Cardiac septum (tissue), 1 donor: ENCODE data around the gene MRPL32. TPM values are rescaled to one million over a fixed set of nuclear protein-coding genes. Genes with fewer than 3 reads are reported as not detected.

Experiments
- DNase-seq: peaks from one replicate; pipeline ENCODE4 v3.0.0-alpha.2; 2020; ENCODE audit warnings: low spot score
- intact Hi-C: fragments of 100-400 bp; cut with DNase I; formaldehyde crosslinking; loops from one replicate; pipeline ENCODE4 v1.14.0; 2022
- total RNA-seq: library from RNA; stranded (reverse); fragmentation: NEBNext Ultra II Directional; extraction: Animal tissue kit (Norgen Biotek cat#: 25700); gene quantifications from one replicate; pipeline ENCODE4 v1.2.1, GENCODE V29; 2021
- donor health status: DM: no; HTN: no; CAD: no.

The MRPL32 gene
- total RNA-seq, 1 donor from 2014 or later: 51.3 TPM

DNA sequence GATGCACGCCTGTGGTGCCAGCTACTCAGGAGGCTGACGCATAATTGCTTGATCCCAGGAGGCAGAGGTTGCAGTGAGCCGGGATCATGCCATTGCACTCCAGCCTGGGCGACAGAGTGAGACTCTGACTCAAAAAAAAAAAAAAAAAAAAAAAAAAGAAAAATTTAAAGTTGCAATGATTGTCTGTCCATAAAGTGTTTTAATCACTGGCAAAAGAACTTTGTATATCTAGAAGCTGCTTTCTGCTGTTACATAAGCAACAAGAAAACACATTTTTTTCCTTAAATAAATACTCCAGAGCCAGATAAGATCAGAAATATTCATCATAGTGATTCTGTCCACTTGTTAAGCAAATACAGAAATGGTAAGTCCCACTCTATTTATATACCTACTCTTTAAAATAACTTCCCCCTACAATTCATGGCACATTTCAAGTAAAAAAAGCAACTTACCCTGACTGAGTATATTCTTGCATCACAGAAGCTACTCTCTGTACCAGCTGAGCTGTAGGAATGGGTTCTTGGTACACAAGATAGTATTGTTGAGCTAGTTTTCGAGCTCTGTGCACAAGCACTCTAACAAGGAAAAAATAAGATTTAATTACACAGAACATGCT is 7.8 kb upstream of the MRPL32 start:
- intact Hi-C loops: no loop called here
- DNase-seq: no peak

DNA sequence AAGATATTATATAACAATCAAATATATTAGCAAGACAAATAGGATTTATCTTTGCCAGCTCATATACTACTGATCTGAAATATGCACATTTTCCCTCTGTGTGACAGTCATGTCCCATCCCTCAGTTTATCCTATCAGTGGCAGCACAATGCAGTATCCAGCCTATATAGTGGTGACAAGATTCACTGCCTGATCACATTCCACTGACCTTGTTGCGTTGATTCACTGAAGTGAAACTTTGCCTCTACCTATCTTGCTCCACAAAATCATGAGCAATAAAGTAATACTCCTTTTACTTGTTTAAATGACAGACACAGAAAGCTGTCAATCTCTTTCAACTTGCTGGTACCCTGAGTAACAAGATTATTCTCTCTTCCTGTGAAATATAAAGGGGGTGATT is 6.5 kb upstream of the MRPL32 start:
- intact Hi-C loops: no loop called here
- no peak for DNase-seq

DNA sequence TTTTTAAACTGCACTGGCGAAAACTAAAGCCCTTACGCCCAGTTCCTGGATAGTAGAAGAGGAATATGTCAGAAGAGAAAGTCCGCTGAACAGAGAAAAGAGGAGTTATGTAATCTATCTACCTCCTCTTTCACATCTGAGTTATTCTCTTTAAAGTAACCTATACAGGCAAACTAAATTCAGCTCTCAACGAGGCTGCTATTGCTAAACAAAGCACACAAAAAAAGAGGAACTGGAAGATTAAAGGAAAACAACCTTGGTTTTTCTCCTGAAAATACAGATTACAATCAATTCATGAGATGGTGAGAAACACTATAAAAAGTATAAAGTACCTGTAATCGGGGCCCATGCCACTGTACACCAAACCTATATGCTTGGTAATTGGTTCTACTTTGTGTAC is 6.0 kb upstream of the MRPL32 start:
- intact Hi-C loops: no loop called here

DNA sequence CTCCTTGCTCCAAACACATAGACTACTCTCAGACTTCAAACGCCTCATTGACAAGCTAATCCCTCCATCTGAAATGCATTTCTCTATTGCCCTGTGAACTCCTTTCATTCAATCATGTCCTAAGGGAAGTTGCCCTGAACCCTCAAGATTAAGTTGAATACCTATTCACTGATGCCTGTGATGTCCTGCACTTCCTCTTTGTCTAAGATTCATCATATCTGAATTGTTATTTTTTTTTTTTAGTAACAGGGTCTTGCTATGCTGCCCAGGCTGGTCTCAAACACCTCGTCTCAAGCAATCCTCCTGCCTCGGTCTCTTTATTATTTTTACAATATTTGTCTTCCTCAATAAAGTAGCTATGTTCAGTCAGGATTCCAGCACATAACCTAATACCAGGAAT is 3.4 kb upstream of the MRPL32 start:
- no peak for DNase-seq
- intact Hi-C loops: no loop called here

More for the DNA sequence above, 6.0 kb upstream of the MRPL32 start:
- no peak for DNase-seq

DNA sequence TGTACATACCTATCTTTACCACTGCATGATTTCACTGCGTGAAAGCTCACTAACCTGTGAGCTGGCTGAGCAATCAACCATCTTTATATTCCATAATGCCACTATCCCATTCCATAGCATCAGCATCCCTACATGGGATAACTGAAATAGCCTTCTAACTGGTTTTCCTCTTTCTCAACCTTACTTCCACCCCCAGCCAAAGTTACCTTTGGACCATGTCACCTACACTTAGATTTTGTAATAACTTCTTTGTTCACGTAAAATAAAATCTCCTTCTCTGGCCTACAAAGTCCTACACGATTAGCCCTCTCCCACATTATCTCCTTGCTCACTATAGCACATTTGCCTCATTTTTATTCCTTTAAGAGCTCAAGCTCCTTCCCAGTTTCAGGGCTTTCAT is 2.7 kb upstream of the MRPL32 start:
- DNase-seq: no peak
- intact Hi-C loops: no loop called here

DNA sequence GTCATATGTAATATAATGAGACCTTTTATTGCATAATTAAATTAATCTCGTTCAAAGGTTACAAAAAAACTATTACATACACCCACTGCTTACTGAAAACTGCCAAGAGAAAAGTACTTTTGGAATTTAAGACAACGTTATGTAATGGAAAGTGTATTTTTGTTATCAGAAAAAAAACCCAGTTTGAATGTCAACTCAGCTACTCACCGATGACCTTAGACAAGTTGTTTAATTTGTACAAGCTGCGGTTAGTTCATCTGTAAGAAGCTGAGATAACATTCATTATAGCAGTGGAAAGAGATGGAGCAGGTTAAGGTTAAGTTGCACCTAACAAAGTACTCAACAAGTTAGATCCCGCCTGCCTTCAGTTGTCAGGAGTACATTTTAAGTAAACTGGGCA is 1.3 kb upstream of the MRPL32 start:
- DNase-seq: no peak
- intact Hi-C loops: loop anchor here (5.0 kb wide), 1 partner anchor 41 kb away; no protein-coding TSS in a partner anchor

DNA sequence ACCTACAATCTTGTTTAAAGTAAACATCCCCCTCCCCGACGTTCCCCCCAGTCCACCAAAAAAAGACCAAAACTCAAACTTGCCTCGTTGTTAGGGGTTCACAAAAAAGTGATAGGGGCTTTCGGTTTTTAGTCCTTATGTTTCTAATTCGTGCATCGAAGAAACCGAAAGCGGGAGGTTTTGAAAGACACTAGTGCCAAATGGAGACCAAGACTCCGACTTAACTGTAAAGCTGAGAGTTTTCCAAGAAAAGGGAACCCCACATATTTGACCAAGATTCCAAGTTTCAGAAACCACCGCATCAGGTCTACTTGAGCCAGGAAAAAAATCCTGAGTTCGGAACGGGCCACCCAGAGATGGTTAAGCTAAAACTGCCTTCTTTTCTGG is 736 bp upstream of the MRPL32 start:
- intact Hi-C loops: loop anchor here (5.0 kb wide), 1 partner anchor 41 kb away; no protein-coding TSS in a partner anchor
- DNase-seq: no peak

DNA sequence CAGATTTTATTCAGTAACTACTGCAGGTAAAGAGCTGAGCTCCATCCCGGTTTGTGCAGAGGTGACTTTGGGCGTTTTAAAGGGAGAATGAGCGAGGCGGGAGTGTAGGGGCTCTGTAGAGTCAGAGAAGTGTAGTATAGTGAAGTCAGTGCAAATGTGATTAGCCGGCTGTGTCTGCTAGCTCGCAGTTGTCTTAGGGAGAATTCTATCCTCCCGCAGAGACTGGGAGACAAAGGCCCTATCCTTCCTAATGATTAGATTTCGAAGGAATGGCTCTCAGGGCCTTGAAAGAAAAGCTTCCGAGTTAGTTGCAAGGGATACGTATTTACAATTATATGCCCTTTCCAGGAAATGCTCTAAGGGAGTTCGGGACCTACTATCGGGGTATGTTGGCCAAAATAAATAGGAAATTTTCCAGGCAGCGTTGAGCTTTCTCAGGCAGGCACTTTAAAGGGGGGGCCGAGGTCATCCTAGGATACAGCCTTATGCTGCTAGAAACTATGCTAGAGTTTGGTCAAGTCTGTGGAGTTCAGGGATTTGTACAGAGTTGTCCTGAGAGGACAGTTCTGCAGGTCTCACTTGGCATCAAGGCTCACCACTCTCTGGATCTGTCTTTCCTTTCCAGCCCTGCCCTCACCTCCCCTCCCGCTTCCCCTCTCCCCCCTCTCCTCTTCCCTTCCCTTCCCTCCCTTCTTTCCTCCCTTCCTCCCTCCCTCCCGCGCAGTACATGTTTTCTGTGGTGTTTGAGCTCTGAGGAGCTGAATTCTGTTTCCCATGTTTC is 825 bp downstream of the MRPL32 start:
- no peak for DNase-seq
- intact Hi-C loops: loop anchor here (2.0 to 5.0 kb wide), 2 partner anchors 20 to 39 kb away; partner anchors contain the start of gene C7orf25

DNA sequence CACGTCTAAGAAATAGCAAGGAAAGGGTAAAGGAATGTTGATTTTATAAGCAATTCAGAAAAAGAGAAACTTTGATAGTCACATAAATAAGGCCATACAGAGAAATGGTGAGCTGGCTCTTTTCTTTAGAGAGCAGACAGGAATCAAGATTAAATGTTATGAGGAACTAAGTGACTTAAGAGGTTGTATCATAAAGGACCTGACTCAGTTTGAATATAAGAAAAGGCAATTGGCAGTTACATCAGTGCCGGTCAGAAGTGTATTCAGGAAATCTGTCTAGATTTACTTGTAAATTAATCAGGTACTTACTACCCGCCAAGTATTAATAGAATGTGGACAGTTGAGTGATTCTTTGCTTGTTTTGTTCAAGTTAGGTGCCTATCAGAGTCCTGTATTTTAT is 2.1 kb downstream of the MRPL32 start:
- intact Hi-C loops: loop anchor here (5.0 kb wide), 1 partner anchor 38 kb away; no protein-coding TSS in a partner anchor

DNA sequence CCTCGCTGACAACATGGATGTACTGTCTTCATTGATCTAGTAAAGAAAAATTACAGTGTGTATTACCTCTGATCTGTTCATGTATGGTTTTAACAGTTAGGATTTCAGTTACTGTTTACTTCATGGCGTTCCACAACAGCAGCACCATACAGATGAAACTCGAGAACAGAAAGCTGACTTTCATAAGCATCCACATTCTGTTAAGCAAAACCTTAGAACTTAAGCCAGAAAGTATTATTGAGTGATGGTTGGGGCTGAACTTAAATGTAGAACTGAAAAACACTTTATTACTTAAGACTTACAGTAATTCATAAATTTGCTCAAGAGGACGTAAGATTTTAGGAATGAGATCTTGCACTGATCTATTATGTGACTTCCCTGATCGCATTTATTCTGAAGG is 3.7 kb downstream of the MRPL32 start:
- DNase-seq: no peak
- intact Hi-C loops: no loop called here

More for the DNA sequence above, 2.1 kb downstream of the MRPL32 start:
- DNase-seq: no peak

DNA sequence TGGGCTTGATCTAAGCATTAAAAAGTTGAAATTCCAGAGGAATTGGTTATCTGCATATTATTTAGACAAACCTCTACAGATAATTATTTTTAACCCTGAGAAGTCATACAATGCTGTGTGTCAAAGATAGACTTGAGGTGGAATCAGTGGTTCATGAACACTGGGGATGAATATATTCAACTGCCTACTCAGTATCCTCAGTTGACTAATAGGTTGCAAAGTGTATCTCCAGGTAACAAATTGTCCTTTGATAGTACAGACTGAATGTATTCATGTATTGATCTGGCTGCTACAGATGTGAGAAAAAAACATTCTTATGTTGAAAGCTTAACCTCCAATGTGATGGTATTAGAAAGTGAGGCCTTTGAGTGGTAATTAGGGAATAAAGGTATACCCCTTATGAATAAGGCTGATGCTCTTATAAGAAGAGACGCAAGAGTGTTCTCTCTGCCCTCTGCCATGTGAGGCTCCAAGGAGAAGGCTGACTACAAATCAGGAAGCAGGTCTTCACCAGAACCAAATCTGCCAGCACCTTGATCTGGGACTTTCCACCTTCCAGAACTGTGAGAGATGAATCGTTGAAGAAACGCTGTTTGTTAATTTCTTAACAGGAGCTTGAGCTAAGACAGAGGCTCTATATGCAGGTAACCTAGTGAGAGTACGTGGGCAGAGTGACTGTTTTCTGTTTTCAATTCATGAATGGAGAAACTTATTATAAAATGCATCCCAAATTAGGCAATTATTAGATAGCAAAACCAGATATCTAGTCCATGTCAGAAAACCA is 7.5 kb downstream of the MRPL32 start:
- intact Hi-C loops: loop anchor here (5.0 to 10.0 kb wide), 3 partner anchors 175 to 785 kb away; partner anchors contain the start of genes COA1 and HECW1

DNA sequence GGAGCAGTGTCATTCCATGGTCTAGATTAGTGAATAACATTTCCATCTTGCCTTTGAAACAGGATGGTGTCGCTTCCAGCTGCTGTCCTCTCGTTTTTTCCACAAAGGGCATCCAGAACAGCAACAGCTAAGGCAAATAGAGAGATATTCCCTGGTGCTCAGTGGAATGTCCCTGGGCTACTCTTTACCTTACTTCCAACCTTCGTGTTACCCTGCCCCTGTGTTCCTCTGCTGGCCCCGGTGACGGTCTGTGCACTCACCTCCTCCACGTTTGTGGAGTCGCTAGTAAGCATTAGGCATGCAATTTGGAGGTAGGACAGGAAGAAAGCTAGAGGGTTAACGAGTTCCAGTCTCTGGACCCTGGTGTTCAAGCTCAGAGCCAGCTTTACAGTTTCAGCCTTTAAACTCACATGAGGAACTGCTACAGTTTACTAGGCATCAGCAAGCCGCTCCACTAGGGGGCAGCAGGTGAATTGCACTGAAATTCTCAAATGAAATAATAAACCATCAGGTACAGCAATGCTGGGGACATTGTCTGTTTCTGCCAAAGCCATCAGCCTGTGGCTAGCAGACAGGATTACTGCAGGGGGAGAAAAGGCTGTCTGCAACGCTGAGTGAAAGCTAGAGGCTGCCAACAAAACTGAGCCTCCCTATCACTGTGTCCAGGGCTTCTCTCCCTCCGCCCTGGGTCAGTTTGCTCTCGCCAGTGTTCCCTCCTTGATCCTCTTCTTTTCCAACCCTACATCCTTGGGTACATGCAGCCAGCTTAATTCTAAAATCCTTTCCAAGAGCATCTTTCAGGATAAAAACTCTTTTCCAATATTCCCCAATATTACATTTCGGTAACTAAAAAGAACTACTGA is 9.0 kb downstream of the MRPL32 start:
- DNase-seq: no peak
- intact Hi-C loops: loop anchor here (1.0 to 10.0 kb wide), 4 partner anchors 174 to 784 kb away; partner anchors contain the start of genes COA1 and HECW1

More for the DNA sequence above, 7.5 kb downstream of the MRPL32 start:
- no peak for DNase-seq

DNA sequence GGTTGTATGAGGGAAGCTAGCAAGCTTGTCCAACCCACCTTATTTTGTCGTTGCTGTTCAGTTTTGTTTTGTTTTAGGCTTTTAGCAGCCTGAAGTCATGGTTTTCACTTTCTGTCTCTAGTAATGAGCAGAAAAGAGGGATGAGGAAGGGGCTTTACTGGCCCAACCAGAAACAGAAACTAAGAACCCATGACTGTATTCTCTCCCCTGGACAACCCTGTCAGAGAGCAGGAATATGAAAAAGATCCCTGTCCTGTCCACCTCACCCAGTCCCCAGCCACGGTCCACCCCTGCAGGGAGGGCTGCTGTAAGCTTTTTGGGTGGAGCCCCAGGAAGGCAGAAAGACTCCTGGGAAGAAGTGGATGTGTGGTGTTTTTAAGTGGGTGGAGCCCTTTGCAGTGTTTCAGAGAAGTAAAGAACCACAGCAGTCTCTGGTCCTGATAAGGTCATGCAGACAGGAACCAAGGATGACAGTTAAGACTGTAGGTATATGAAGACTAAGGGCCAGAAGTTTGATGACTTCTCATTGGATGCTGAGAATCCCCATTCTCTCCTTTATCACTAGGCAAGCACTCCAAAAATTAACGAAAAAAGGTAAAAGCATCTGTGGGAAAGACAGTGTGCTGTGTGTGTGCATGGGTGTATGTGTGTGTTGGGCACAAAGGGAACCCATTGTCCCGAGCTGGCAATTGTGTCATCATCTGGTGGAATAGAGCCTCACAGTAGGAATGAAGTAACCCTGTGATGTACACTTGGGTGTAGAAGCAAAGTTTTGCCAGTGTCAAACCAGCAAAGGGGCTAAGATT is 13.8 kb downstream of the MRPL32 start:
- intact Hi-C loops: loop anchor here (10.0 kb wide), 2 partner anchors 169 to 779 kb away; partner anchors contain the start of genes COA1 and HECW1
- no peak for DNase-seq

DNA sequence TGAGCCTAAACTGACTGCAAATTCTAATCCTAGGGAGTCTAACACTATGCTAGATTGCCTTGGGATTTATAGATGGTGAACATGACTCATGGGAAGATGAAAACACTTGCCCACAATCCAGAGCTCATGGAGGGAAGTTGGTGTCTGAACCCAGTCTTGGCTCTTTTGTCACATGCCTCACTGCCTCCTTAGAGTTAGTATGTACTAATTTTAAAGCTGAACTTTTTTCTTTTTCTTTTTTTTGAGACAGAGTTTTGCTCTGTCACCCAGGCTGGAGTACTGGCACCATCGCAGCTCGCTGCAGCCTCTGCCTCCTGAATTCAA is 14.4 kb downstream of the MRPL32 start:
- DNase-seq: no peak
- intact Hi-C loops: loop anchor here (10.0 kb wide), 2 partner anchors 168 to 778 kb away; partner anchors contain the start of genes COA1 and HECW1

DNA sequence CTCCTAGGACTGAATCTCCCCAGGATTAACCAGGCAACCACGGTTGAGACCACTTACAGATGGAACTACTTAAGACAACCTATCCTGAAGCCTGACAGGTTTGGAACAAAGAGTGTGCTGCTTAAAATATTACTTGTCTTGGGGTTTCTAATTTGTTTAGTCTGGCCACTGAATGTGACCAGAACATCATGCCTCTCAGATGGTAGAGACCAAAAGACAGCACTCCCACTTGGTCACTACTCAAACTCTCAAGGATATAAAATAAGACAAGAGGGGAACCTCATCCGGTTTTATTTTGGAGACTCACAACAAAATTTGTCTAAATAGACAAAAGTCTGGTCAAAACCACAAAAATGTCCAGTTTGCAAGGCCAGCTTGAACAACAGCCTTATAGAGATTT is 15.3 kb downstream of the MRPL32 start:
- intact Hi-C loops: loop anchor here (10.0 kb wide), 2 partner anchors 167 to 777 kb away; partner anchors contain the start of genes COA1 and HECW1
- no peak for DNase-seq

DNA sequence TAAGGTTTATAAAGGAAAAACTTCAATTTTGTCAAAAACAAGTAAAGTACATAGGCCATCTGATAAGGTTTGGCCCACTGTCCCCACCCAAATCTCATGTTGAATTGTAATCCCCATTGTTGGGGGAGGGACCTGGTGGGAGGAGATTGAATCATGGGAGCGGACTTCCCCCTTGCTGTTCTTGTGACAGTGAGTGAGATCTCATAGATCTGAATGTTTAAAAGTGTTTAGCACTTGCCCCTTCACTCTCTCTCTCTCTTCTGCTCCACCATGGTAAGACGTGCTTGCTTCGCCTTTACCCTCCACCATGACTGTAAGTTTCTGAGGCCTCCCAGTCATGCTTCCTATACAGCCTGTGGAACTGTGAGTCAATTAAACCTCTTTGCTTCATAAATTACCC is 18.2 kb downstream of the MRPL32 start:
- intact Hi-C loops: no loop called here
- DNase-seq: no peak

DNA sequence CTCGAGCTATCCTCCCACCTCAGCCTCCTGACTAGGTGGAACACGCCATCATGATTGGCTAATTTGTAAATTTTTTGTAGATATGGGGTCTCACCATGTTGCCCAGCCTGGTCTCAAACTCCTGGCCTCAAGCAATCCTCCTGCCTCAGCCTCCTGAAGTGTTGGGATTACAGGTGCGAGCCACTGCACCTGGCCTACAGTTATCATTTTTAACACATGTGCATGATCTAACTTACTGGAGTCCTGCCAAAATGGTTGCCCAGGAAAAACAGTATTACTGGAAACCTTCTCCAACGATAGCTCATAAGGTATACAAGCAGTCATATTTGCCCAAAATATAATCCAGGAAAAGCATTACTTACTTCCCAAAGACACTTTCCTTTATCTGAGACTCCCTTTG is 20.2 kb downstream of the MRPL32 start:
- intact Hi-C loops: no loop called here
- no peak for DNase-seq

DNA sequence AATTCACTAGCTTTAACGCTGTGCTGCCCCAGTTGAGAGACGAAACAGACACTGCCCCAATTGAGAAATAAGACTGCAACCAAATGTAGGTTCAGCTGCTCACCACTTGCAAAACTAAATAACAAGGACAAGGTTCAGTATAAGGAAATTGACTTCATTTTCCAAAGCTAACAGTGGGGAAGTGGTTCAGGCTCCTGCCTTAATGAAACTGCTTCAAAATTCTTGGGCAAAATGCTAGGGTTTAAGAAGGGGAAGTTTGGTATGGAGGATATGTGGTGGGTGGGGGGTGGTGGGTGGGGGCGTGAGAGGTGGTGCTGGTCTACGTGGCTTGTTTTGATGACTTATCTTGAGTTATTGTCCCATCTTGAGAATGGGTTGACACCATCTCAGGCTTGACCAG is 21.8 kb downstream of the MRPL32 start:
- no peak for DNase-seq
- intact Hi-C loops: no loop called here
